OCI-LY3 (cell line): ENCODE measurements around the gene ZNF8.

Experiments used
- EZH2phosphoT487 ChIP-seq: fragments of 200-600 bp; shearing (Covaris generic); IDR thresholded peaks from 2 replicates; pipeline ENCODE4 v1.6.1; 2018; ENCODE audit warnings: antibody characterized with exemption, mixed run types, low read depth
- TF ChIP-seq, protein P1 (sequence below): fragments of 200-600, 300-600 bp; sonication (generic); IDR thresholded peaks from 2 replicates; pipeline ENCODE4 v1.5.1; 2014; ENCODE audit warnings: antibody characterized with exemption, low read length, low read depth

DNA sequence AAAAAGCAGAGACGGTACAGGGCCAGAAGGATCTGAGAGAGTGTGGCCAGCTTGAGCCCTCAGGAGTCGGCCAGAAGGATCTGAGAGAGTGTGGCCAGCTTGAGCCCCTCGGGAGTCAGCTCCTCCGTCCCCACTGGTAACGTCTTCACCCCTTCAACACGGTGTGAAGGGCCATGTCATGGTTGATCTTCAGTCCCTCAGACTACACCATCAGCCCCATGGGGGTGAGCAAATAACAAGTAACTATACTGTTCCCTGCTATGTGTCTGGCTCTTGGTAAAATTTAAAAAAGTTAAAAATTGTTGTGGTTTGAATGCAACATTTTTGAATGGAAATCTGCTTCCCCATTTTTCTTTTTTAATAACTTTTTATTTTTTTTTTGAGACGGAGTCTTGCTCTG, 1.6 kb upstream of the ZNF8 start:
- TF ChIP-seq, protein P1, sequence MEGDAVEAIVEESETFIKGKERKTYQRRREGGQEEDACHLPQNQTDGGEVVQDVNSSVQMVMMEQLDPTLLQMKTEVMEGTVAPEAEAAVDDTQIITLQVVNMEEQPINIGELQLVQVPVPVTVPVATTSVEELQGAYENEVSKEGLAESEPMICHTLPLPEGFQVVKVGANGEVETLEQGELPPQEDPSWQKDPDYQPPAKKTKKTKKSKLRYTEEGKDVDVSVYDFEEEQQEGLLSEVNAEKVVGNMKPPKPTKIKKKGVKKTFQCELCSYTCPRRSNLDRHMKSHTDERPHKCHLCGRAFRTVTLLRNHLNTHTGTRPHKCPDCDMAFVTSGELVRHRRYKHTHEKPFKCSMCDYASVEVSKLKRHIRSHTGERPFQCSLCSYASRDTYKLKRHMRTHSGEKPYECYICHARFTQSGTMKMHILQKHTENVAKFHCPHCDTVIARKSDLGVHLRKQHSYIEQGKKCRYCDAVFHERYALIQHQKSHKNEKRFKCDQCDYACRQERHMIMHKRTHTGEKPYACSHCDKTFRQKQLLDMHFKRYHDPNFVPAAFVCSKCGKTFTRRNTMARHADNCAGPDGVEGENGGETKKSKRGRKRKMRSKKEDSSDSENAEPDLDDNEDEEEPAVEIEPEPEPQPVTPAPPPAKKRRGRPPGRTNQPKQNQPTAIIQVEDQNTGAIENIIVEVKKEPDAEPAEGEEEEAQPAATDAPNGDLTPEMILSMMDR = no peak
- no peak for TF ChIP-seq EZH2phosphoT487
